ENCODE measurements around the gene TRPM3. TPM values are rescaled to one million over a fixed set of nuclear protein-coding genes. Genes with fewer than 3 reads are reported as not detected.

Gene TRPM3
- total RNA-seq, 1 experiment from 2014 or later, result not detected

GRCh38 chr9:70587201-70587600, 534.2 kb downstream of the TRPM3 start:
- H2AFZ ChIP-seq (ENCODE audit: low read length), result no peak overlapping the region
- no peak for DNase-seq
- POLR2A ChIA-PET (ENCODE audit: unreplicated experiment), result no interaction called here
- no peaks in the 10 kb centered on the region for H3K9me3 ChIP-seq (ENCODE audit: low read length)
- TF ChIP-seq, protein P1, sequence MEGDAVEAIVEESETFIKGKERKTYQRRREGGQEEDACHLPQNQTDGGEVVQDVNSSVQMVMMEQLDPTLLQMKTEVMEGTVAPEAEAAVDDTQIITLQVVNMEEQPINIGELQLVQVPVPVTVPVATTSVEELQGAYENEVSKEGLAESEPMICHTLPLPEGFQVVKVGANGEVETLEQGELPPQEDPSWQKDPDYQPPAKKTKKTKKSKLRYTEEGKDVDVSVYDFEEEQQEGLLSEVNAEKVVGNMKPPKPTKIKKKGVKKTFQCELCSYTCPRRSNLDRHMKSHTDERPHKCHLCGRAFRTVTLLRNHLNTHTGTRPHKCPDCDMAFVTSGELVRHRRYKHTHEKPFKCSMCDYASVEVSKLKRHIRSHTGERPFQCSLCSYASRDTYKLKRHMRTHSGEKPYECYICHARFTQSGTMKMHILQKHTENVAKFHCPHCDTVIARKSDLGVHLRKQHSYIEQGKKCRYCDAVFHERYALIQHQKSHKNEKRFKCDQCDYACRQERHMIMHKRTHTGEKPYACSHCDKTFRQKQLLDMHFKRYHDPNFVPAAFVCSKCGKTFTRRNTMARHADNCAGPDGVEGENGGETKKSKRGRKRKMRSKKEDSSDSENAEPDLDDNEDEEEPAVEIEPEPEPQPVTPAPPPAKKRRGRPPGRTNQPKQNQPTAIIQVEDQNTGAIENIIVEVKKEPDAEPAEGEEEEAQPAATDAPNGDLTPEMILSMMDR (conservative IDR thresholded peaks at IDR 0.05; ENCODE audit: low read depth, low read length), result no peak
- TF ChIP-seq EZH2 (IDR thresholded peaks at IDR 0.05; ENCODE audit: low read length, unreplicated experiment) (no peak), EZH2phosphoT487 (IDR thresholded peaks at IDR 0.05; ENCODE audit: borderline replicate concordance, low read length) (no peak)
- no TSS peak for BruUV-seq (replicated peaks)
- H3K9me2 ChIP-seq (replicated peaks; ENCODE audit: low read length), result no peaks in the 10 kb centered on the region
- H3K9ac ChIP-seq (ENCODE audit: low read length), result no peak overlapping the region
- no peak overlapping the region for H3K4me2 ChIP-seq (ENCODE audit: low read length)
- no peaks in the 10 kb centered on the region for H3F3A ChIP-seq (ENCODE audit: low read length, unreplicated experiment)
- peaks cover 22% of the 10 kb centered on the region; the same call in 1 of the 2 replicates for H3K27me3 ChIP-seq (ENCODE audit: low read length)
- H3K27ac ChIP-seq (ENCODE audit: low read length), result no peak overlapping the region
- intact Hi-C loops (cut with micrococcal nuclease), result no loop called here
- CTCF ChIA-PET, result no interaction called here
- no peaks in the 10 kb centered on the region for H3K36me3 ChIP-seq (ENCODE audit: low read depth, low read length)
- no peak overlapping the region for H3K4me3 ChIP-seq (ENCODE audit: low read length)
- H3K4me1 ChIP-seq (ENCODE audit: insufficient read depth, low read length), result no peaks in the 10 kb centered on the region
- no peaks in the 10 kb centered on the region for H4K20me1 ChIP-seq (ENCODE audit: low read length)
- ATAC-seq, result no peak
- H3K79me2 ChIP-seq (ENCODE audit: low read length), result no peaks in the 10 kb centered on the region

DNA sequence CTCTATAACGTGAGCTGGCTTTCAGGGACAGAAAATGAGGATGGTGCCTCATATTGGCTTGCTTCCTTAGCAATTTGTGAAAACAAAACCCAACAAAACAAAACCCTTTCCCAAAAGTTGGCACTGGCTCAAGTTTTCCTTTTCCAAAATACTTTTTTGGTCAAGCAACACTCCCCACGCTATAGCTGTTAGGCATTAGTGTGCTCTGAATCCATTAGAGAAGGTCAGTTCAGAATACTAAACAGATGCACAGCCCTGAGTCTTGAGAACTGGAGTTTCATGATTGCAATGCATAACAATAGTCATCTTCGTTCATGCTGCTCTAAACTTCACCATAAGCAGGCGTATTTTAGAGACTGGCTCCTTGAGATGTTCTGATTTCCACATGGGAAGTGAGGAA, 534.9 kb downstream of the TRPM3 start:
- no peak overlapping the region for H3K4me2 ChIP-seq (ENCODE audit: low read length)
- no peak overlapping the region for H3K9ac ChIP-seq (ENCODE audit: low read length)

DNA sequence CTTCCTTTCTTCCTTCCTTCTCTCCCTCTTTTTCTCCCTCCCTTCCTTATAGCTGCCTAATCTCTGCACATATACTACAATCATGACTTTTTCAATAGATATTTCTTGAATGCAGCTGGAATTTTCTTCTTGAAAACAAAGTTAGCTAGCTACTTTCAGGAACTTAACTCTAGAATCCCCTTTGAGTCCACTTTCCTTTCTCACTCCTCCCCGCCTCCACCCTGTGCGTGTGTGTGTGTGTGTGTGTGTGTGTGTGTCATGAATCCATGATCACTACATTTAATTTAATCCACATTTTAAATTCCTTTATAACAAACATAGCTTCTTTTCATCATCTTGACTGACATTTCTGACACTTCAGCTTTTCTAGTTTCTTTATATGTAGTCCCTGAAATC, 539.5 kb downstream of the TRPM3 start:
- H2AFZ ChIP-seq (ENCODE audit: low read length), result no peak overlapping the region
- H3K27me3 ChIP-seq (ENCODE audit: low read length), result peaks cover 18% of the 10 kb centered on the region; the same call in 1 of the 2 replicates
- no peaks in the 10 kb centered on the region for H3K4me1 ChIP-seq (ENCODE audit: insufficient read depth, low read length)
- H3K9ac ChIP-seq (ENCODE audit: low read length), result no peak overlapping the region
- intact Hi-C loops (cut with micrococcal nuclease), result no loop called here
- no peak overlapping the region for H3K4me2 ChIP-seq (ENCODE audit: low read length)
- no peak for ATAC-seq
- no peaks in the 10 kb centered on the region for H3K9me3 ChIP-seq (ENCODE audit: low read length)
- CTCF ChIA-PET, result no interaction called here
- no peak for DNase-seq
- no peaks in the 10 kb centered on the region for H3F3A ChIP-seq (ENCODE audit: low read length, unreplicated experiment)
- H3K9me2 ChIP-seq (replicated peaks; ENCODE audit: low read length), result no peaks in the 10 kb centered on the region
- H3K27ac ChIP-seq (ENCODE audit: low read length), result no peak overlapping the region
- no peak for TF ChIP-seq EZH2phosphoT487 (IDR thresholded peaks at IDR 0.05; ENCODE audit: borderline replicate concordance, low read length)
- no peak for TF ChIP-seq EZH2 (IDR thresholded peaks at IDR 0.05; ENCODE audit: low read length, unreplicated experiment)
- TF ChIP-seq, protein P1 (conservative IDR thresholded peaks at IDR 0.05; ENCODE audit: low read depth, low read length), result no peak
- POLR2A ChIA-PET (ENCODE audit: unreplicated experiment), result no interaction called here
- H3K36me3 ChIP-seq (ENCODE audit: low read depth, low read length), result no peaks in the 10 kb centered on the region
- no peaks in the 10 kb centered on the region for H4K20me1 ChIP-seq (ENCODE audit: low read length)
- no TSS peak for BruUV-seq (replicated peaks)
- H3K79me2 ChIP-seq (ENCODE audit: low read length), result no peaks in the 10 kb centered on the region
- H3K4me3 ChIP-seq (ENCODE audit: low read length), result no peak overlapping the region

More for the DNA sequence above, 534.9 kb downstream of the TRPM3 start:
- H4K20me1 ChIP-seq (ENCODE audit: low read length), result no peaks in the 10 kb centered on the region
- H3K9me3 ChIP-seq (ENCODE audit: low read length), result no peaks in the 10 kb centered on the region
- H3K79me2 ChIP-seq (ENCODE audit: low read length), result no peaks in the 10 kb centered on the region
- H3K27me3 ChIP-seq (ENCODE audit: low read length), result peaks cover 22% of the 10 kb centered on the region; the same call in 1 of the 2 replicates
- H2AFZ ChIP-seq (ENCODE audit: low read length), result no peak overlapping the region
- no peak for TF ChIP-seq EZH2 (IDR thresholded peaks at IDR 0.05; ENCODE audit: low read length, unreplicated experiment)
- no peak for TF ChIP-seq EZH2phosphoT487 (IDR thresholded peaks at IDR 0.05; ENCODE audit: borderline replicate concordance, low read length)
- TF ChIP-seq, protein P1 (conservative IDR thresholded peaks at IDR 0.05; ENCODE audit: low read depth, low read length), result no peak
- CTCF ChIA-PET, result no interaction called here
- POLR2A ChIA-PET (ENCODE audit: unreplicated experiment), result no interaction called here
- H3F3A ChIP-seq (ENCODE audit: low read length, unreplicated experiment), result no peaks in the 10 kb centered on the region
- no TSS peak for BruUV-seq (replicated peaks)
- H3K9me2 ChIP-seq (replicated peaks; ENCODE audit: low read length), result no peaks in the 10 kb centered on the region
- no peaks in the 10 kb centered on the region for H3K4me1 ChIP-seq (ENCODE audit: insufficient read depth, low read length)
- DNase-seq (no peak), ATAC-seq (no peak)
- intact Hi-C loops (cut with micrococcal nuclease), result no loop called here
- no peak overlapping the region for H3K4me3 ChIP-seq (ENCODE audit: low read length)
- H3K27ac ChIP-seq (ENCODE audit: low read length), result no peak overlapping the region
- no peaks in the 10 kb centered on the region for H3K36me3 ChIP-seq (ENCODE audit: low read depth, low read length)

Measured in PC-3 (cell line).